Measurements from ENCODE around the gene VASH1. TPM values are rescaled to one million over a fixed set of nuclear protein-coding genes. Genes with fewer than 3 reads are reported as not detected.

Gene VASH1
- polyA plus RNA-seq, 1 experiment, result 4.0 TPM

- ChIA-PET POLR2A (no interaction called here), CTCF (no interaction called here)
- DNase-seq (ENCODE audit: low read depth), result no peak
- TF ChIP-seq CTCF (IDR thresholded peaks at IDR 0.05; ENCODE audit: insufficient read depth, low read depth, low read length), result no peak
- Histone ChIP-seq H3K4me3 (ENCODE audit: low read depth, low read length) (no peak overlapping the region), H3K36me3 (ENCODE audit: control insufficient read depth, insufficient read depth, low read length) (no peaks in the 10 kb centered on the region), H3K27me3 (ENCODE audit: control insufficient read depth, insufficient read depth, low read length) (no peaks in the 10 kb centered on the region)
These were observed 8.5 kb upstream of the VASH1 start for GRCh38 chr14:76752744-76753143.

- ChIA-PET CTCF (no interaction called here), POLR2A (no interaction called here)
- Histone ChIP-seq H3K27me3 (ENCODE audit: control insufficient read depth, insufficient read depth, low read length) (no peaks in the 10 kb centered on the region), H3K36me3 (ENCODE audit: control insufficient read depth, insufficient read depth, low read length) (no peaks in the 10 kb centered on the region), H3K4me3 (ENCODE audit: low read depth, low read length) (no peak overlapping the region)
- no peak for DNase-seq (ENCODE audit: low read depth)
- no peak for TF ChIP-seq CTCF (IDR thresholded peaks at IDR 0.05; ENCODE audit: insufficient read depth, low read depth, low read length)
These were observed 7.6 kb upstream of the VASH1 start for GRCh38 chr14:76753541-76754198.

GRCh38 chr14:76754586-76754985 is 6.7 kb upstream of the VASH1 start:
- ChIA-PET CTCF (no interaction called here), POLR2A (no interaction called here)
- DNase-seq (ENCODE audit: low read depth), result no peak
- Histone ChIP-seq H3K36me3 (ENCODE audit: control insufficient read depth, insufficient read depth, low read length) (no peaks in the 10 kb centered on the region), H3K4me3 (ENCODE audit: low read depth, low read length) (no peak overlapping the region), H3K27me3 (ENCODE audit: control insufficient read depth, insufficient read depth, low read length) (no peaks in the 10 kb centered on the region)
- no peak for TF ChIP-seq CTCF (IDR thresholded peaks at IDR 0.05; ENCODE audit: insufficient read depth, low read depth, low read length)

- H3K27me3 ChIP-seq (ENCODE audit: control insufficient read depth, insufficient read depth, low read length), result no peaks in the 10 kb centered on the region
- DNase-seq (ENCODE audit: low read depth), result no peak
- H3K4me3 ChIP-seq (ENCODE audit: low read depth, low read length), result no peak overlapping the region
- no peaks in the 10 kb centered on the region for H3K36me3 ChIP-seq (ENCODE audit: control insufficient read depth, insufficient read depth, low read length)
- POLR2A ChIA-PET, result no interaction called here
- CTCF ChIA-PET, result no interaction called here
- TF ChIP-seq CTCF (IDR thresholded peaks at IDR 0.05; ENCODE audit: insufficient read depth, low read depth, low read length), result no peak
These were observed 5.5 kb upstream of the VASH1 start for GRCh38 chr14:76755610-76756370.

- no peak for TF ChIP-seq CTCF (IDR thresholded peaks at IDR 0.05; ENCODE audit: insufficient read depth, low read depth, low read length)
- Histone ChIP-seq H3K4me3 (ENCODE audit: low read depth, low read length) (no peak overlapping the region), H3K27me3 (ENCODE audit: control insufficient read depth, insufficient read depth, low read length) (no peaks in the 10 kb centered on the region), H3K36me3 (ENCODE audit: control insufficient read depth, insufficient read depth, low read length) (no peaks in the 10 kb centered on the region)
- ChIA-PET CTCF (no interaction called here), POLR2A (no interaction called here)
- no peak for DNase-seq (ENCODE audit: low read depth)
These were observed 4.9 kb upstream of the VASH1 start for GRCh38 chr14:76756371-76756750.
